Fibroblast of pulmonary artery (primary cell): ENCODE data around the gene PPM1N.
A peak's percentile ranks its signal among the peaks of the same experiment; 100 is the strongest.

Source experiments
- DNase-seq: peaks from one replicate; pipeline ENCODE4 v3.0.0-alpha.2; 2010; ENCODE audit warnings: low read depth
- H3K4me3 ChIP-seq: replicated peaks from 2 replicates; pipeline ENCODE4 v1.5.1; 2011; ENCODE audit warnings: low read depth, mild to moderate bottlenecking, control low read depth, low read length, moderate library complexity
- TF ChIP-seq, protein P1 (sequence below): IDR thresholded peaks from 2 replicates; pipeline ENCODE4 v1.5.1; 2011; ENCODE audit warnings: mild to moderate bottlenecking, control low read depth, low read length, inconsistent platforms; ENCODE audit errors: missing control alignments

The PPM1N gene

DNA sequence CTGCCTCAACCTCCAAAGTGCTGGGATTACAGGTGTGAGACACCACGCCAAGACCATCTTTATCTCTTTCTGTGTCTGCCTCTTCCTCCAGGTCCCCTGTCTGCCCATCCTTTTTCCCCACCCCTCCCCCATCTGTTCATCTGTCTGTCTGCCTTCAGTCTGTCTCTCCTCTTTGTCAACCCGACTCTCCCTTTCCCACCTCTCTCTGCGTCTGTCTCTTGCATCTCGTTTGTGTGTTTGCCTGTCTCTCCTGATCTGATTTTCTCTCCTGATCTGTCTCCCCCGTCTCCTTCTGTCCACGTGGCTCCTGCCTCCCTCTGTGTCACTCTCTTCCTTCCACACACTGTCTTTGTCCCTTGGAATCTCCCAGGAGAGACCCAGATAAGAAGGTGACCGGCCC, 19.0 kb downstream of the PPM1N start:
- H3K4me3 ChIP-seq: no peak overlapping the region
- TF ChIP-seq, protein P1, sequence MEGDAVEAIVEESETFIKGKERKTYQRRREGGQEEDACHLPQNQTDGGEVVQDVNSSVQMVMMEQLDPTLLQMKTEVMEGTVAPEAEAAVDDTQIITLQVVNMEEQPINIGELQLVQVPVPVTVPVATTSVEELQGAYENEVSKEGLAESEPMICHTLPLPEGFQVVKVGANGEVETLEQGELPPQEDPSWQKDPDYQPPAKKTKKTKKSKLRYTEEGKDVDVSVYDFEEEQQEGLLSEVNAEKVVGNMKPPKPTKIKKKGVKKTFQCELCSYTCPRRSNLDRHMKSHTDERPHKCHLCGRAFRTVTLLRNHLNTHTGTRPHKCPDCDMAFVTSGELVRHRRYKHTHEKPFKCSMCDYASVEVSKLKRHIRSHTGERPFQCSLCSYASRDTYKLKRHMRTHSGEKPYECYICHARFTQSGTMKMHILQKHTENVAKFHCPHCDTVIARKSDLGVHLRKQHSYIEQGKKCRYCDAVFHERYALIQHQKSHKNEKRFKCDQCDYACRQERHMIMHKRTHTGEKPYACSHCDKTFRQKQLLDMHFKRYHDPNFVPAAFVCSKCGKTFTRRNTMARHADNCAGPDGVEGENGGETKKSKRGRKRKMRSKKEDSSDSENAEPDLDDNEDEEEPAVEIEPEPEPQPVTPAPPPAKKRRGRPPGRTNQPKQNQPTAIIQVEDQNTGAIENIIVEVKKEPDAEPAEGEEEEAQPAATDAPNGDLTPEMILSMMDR: no peak
- DNase-seq: no peak

DNA sequence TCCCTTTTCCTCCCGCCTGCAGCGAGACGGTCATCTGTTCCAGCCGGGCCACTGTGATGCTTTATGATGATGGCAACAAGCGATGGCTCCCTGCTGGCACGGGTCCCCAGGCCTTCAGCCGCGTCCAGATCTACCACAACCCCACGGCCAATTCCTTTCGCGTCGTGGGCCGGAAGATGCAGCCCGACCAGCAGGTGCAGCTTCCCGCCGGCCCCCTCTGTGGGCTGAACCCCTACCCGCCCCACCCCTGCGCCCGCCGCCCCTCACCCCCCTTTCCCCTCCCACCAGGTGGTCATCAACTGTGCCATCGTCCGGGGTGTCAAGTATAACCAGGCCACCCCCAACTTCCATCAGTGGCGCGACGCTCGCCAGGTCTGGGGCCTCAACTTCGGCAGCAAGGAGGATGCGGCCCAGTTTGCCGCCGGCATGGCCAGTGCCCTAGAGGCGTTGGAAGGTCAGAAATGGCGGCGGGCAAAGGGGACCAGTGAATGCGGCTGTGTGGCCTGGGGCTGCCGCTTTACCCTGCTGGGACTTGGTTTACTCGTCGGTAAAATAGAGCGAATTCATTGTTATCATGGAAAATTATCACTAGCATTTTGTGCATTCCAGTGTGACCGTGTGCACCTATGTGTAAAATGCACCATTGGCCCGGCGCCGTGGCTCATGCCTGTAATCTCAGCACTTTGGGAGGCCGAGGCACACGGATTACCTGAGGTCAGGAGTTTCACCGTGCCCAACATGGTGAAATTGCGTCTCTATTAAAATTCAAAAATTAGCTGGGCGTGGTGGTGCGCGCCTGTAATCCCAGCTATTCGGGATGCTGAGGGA, 19.6 kb downstream of the PPM1N start:
- H3K4me3 ChIP-seq: no peak overlapping the region
- TF ChIP-seq, protein P1: no peak
- DNase-seq: no peak

DNA sequence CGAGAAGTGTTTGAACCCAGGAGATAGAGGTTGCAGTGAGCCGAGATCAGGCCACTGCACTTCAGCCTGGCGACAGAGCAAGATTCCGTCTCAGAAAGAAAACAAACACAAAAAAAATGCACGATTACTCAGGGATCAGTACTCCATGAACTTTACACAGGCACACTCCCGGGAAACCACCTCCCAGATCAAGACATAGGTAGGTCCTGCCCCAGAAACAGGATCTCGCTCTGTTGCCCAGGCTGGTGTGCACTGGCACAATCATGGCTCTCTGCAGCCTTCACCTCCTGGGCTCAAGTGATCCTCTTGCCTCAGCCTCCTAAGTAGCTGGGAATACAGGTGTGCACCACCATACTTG, 20.2 kb downstream of the PPM1N start:
- no peak for DNase-seq
- TF ChIP-seq, protein P1: no peak
- H3K4me3 ChIP-seq: no peak overlapping the region

DNA sequence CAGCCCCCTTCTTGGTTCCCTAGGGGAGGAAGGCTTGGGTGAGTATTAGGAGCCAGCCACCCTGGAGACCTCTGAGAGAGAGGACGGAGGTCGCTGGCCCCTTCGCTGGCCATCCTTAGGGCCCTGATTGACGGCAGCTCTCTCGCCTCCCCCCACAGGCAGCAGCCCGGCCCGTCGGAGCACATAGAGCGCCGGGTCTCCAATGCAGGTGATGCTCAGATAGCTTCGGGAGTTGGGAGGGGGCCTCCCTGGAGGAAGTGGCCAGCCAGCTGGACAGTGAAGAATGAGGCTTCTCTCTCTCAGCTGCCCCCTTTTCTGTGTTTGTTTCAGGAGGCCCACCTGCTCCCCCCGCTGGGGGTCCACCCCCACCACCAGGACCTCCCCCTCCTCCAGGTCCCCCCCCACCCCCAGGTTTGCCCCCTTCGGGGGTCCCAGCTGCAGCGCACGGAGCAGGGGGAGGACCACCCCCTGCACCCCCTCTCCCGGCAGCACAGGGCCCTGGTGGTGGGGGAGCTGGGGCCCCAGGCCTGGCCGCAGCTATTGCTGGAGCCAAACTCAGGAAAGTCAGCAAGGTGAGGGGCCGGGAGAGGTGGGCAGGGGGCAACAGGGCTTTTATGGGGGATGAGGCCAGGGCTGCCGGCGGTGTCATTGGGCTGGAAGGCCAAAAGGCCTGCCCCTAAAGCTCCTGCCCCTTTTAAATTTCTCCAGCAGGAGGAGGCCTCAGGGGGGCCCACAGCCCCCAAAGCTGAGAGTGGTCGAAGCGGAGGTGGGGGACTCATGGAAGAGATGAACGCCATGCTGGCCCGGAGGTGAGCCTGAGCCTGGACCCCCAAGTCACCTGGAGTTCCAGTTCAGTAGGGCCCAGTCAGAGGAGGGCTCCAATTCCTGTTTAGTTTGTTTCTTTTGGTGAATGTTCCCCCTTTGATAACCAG, 24.0 kb downstream of the PPM1N start:
- TF ChIP-seq, protein P1: no peak
- DNase-seq: no peak
- H3K4me3 ChIP-seq: no peak overlapping the region

DNA sequence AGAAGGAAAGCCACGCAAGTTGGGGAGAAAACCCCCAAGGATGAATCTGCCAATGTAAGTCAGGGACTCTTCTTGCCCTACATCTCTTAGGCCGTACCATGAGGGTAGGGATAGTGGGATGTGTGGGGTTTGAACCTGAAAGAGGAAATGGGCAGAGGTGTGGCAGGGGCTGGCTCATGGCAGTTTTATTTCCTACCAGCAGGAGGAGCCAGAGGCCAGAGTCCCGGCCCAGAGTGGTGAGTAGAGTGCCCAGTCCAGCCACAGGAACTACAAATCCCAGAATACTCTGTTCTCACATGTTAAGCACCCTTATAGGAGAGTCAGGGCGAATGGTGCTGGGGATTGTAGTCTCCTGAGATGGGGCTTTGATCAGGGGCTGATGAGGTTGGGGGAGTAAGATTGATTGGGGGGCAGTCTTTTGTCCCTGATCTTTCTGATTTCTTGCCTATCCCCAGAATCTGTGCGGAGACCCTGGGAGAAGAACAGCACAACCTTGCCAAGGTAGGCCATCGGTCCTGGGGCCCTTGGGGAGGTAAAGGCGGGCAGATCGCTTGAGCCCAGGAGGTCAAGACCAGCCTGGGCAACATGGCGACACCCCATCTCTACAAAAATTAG, 25.5 kb downstream of the PPM1N start:
- DNase-seq: peak; percentile 90
- no peak overlapping the region for H3K4me3 ChIP-seq
- TF ChIP-seq, protein P1: peak; percentile 93

DNA sequence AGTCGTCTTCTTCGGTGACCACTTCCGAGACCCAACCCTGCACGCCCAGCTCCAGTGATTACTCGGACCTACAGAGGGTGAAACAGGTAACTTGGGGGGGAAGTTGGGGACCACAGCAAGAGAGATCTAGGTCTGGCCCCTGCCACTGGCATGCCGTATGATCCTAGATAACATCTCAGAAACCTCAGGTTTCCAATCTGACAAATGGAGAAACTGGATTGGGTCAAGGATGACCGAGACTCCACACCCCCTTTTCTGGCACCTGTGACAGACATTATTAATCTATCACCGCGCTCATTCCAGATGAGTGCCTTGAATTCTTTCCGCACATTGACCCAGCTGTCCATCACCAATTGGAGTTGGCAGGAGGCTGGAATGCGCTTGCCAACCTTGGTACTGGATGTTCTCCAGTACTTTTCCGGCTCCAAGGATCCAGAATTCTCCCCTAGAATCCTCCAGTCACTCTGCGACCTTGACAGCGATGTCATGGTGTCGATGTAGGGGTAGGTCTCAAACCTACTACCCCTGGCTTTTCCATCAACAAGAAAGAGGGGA, 26.4 kb downstream of the PPM1N start:
- no peak overlapping the region for H3K4me3 ChIP-seq
- TF ChIP-seq, protein P1: no peak
- no peak for DNase-seq
